ENCODE data around the gene MYCBP. TPM values are rescaled to one million over a fixed set of nuclear protein-coding genes. Genes with fewer than 3 reads are reported as not detected.

MYCBP gene
- total RNA-seq, 1 experiment from 2014 or later: 25.1 TPM

DNA sequence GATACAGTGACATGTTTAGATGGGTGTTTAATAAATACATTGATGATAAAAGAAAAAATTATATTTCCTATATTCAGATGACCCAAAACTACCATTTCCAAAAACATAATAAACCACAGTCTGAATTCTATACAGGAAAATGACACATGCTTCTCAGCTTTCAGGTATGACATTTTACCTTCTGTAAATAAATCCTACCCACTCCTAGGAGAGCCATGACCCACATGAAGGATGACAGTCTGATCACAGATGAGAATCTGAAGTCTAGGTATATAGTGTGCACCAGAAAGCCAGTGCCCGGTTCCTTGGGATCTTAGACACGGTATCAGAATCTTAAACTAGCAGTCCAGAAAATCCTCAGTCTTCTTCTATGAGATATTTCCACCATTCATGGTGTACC, 11.9 kb upstream of the MYCBP start:
- no peak overlapping the region for H3K4me2 ChIP-seq (ENCODE audit: low read depth, low read length, poor library complexity, severe bottlenecking)
- H2AFZ ChIP-seq (ENCODE audit: low read length): no peak overlapping the region
- no peak for DNase-seq
- no peak overlapping the region for H3K9ac ChIP-seq (ENCODE audit: low read length)
- H4K20me1 ChIP-seq (ENCODE audit: insufficient read depth, low read depth, low read length): no peaks in the 10 kb centered on the region
- H3K9me2 ChIP-seq (replicated peaks; ENCODE audit: insufficient read depth, low read length): no peaks in the 10 kb centered on the region
- no peaks in the 10 kb centered on the region for H3K79me2 ChIP-seq (ENCODE audit: low read length)
- H3K27ac ChIP-seq (ENCODE audit: low read length): no peak overlapping the region
- H3K4me3 ChIP-seq (ENCODE audit: low read length): no peak overlapping the region
- H3K27me3 ChIP-seq (ENCODE audit: low read length): no peaks in the 10 kb centered on the region
- no peaks in the 10 kb centered on the region for H3K36me3 ChIP-seq (ENCODE audit: insufficient read depth, low read length)
- no peaks in the 10 kb centered on the region for H3K4me1 ChIP-seq (ENCODE audit: low read length)
- H3K9me3 ChIP-seq (ENCODE audit: low read length): no peaks in the 10 kb centered on the region

GRCh38 chr1:38881487-38881886, 8.3 kb upstream of the MYCBP start, which contains the start of gene GJA9:
GJA9 (minus strand) TSS chr1:38881587; CDS start chr1:38876098, 5,489 bp downstream.
- no peaks in the 10 kb centered on the region for H3K9me3 ChIP-seq (ENCODE audit: low read length)
- H3K9ac ChIP-seq (ENCODE audit: low read length): no peak within 1 kb of the TSS
- no peaks in the 10 kb centered on the region for H3K79me2 ChIP-seq (ENCODE audit: low read length)
- no peaks in the 10 kb centered on the region for H4K20me1 ChIP-seq (ENCODE audit: insufficient read depth, low read depth, low read length)
- DNase-seq: no peak
- H2AFZ ChIP-seq (ENCODE audit: low read length): no peak within 1 kb of the TSS
- no peaks in the 10 kb centered on the region for H3K4me1 ChIP-seq (ENCODE audit: low read length)
- no peaks in the 10 kb centered on the region for H3K9me2 ChIP-seq (replicated peaks; ENCODE audit: insufficient read depth, low read length)
- no peak within 1 kb of the TSS for H3K27ac ChIP-seq (ENCODE audit: low read length)
- no peaks in the 10 kb centered on the region for H3K36me3 ChIP-seq (ENCODE audit: insufficient read depth, low read length)
- H3K4me2 ChIP-seq (ENCODE audit: low read depth, low read length, poor library complexity, severe bottlenecking): no peak within 1 kb of the TSS
- no peaks in the 10 kb centered on the region for H3K27me3 ChIP-seq (ENCODE audit: low read length)
- H3K4me3 ChIP-seq (ENCODE audit: low read length): no peak within 1 kb of the TSS

DNA sequence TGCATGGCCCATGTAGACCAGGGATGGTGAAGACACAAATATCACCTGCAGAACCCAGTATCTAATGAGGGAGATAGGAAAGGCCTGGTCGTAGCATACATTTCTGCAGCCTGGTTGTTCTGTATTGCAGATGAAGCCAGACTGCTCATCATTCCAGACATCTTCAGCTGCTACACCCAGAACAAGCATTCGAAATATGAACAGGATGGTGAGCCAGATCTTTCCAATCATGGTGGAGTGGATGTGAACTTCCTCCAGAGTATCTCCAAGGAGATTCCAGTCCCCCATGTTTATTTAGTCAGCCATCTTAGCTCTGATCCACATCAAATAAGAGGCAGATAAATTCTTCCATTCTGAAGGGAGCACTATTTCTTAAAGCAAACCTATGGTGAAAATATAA, 2.7 kb upstream of the MYCBP start:
- Histone ChIP-seq H4K20me1 (ENCODE audit: insufficient read depth, low read depth, low read length) (no peaks in the 10 kb centered on the region), H3K4me1 (ENCODE audit: low read length) (peaks cover 24% of the 10 kb centered on the region), H3K9me2 (replicated peaks; ENCODE audit: insufficient read depth, low read length) (no peaks in the 10 kb centered on the region), H3K27ac (ENCODE audit: low read length) (no peak overlapping the region), H3K4me2 (ENCODE audit: low read depth, low read length, poor library complexity, severe bottlenecking) (no peak overlapping the region), H3K4me3 (ENCODE audit: low read length) (no peak overlapping the region), H3K36me3 (ENCODE audit: insufficient read depth, low read length) (no peaks in the 10 kb centered on the region), H3K9ac (ENCODE audit: low read length) (no peak overlapping the region), H3K79me2 (ENCODE audit: low read length) (peaks cover 42% of the 10 kb centered on the region), H3K9me3 (ENCODE audit: low read length) (no peaks in the 10 kb centered on the region), H3K27me3 (ENCODE audit: low read length) (no peaks in the 10 kb centered on the region), H2AFZ (ENCODE audit: low read length) (no peak overlapping the region)
- DNase-seq: no peak

DNA sequence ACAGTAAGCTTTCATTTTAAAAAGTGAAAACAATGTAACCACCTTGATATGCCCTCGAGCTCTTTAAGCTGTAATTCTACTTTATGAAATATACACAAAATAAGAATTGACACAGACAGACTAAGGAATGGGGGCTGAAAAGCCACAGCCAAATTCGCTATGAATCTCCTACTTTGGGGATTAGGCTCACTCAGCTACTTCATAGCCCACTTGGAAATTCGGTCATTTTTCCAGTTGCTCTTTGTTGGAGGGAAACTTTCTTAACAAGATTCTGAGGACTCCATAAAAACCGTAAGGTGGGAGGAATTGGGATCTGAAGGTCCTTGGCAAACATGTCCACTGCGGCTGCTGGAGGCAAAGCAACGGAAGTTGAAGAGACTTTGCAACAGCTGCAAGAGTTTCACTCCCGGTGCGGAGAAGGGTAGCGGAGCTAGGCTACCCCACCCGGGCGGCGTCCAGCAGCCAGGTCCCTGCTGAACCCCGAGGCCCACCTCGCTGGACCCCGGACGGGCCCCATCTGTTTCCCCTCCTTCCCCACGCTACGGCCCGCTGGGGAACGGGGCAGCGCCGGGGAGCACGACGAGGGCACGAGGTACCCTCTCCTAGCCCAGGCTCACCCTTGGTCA, 634 bp downstream of the MYCBP start:
- Histone ChIP-seq H3K9me3 (ENCODE audit: low read length) (no peaks in the 10 kb centered on the region), H3K27ac (ENCODE audit: low read length) (0 out of 2 replicates have a peak overlapping the region, but pooled peaks have one; percentile 18), H3K4me3 (ENCODE audit: low read length) (peak overlapping the region; percentile 97), H3K36me3 (ENCODE audit: insufficient read depth, low read length) (no peaks in the 10 kb centered on the region), H3K27me3 (ENCODE audit: low read length) (no peaks in the 10 kb centered on the region), H3K4me2 (ENCODE audit: low read depth, low read length, poor library complexity, severe bottlenecking) (peak overlapping the region; percentile 91), H3K4me1 (ENCODE audit: low read length) (peaks cover 31% of the 10 kb centered on the region), H3K79me2 (ENCODE audit: low read length) (peaks cover 60% of the 10 kb centered on the region), H2AFZ (ENCODE audit: low read length) (peak overlapping the region; percentile 69; the same call in 1 of the 2 replicates), H4K20me1 (ENCODE audit: insufficient read depth, low read depth, low read length) (no peaks in the 10 kb centered on the region), H3K9me2 (replicated peaks; ENCODE audit: insufficient read depth, low read length) (no peaks in the 10 kb centered on the region), H3K9ac (ENCODE audit: low read length) (peak overlapping the region; percentile 91)
- DNase-seq: peak; percentile 69

DNA sequence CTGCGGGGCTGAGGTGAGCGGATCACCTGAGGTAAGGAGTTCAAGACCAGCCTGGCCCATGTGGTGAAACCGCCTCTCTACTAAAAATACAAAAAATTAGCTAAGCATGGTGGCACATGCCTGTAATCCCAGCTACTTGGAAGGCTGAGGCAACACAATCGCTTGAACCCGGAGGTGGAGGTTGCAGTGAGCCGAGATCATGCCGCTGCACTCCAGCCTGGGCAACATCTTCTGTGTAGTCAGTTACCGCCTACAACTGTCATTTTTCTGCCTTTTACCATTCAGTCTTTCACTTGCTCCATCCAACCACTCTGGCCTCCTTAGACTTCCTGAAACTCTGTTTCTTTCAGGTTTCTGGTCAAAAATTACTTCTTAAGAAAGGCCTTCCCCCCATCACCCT, 2.2 kb downstream of the MYCBP start:
- peaks cover 31% of the 10 kb centered on the region for H3K4me1 ChIP-seq (ENCODE audit: low read length)
- no peaks in the 10 kb centered on the region for H3K36me3 ChIP-seq (ENCODE audit: insufficient read depth, low read length)
- no peaks in the 10 kb centered on the region for H3K9me3 ChIP-seq (ENCODE audit: low read length)
- no peaks in the 10 kb centered on the region for H4K20me1 ChIP-seq (ENCODE audit: insufficient read depth, low read depth, low read length)
- H3K79me2 ChIP-seq (ENCODE audit: low read length): peaks cover 72% of the 10 kb centered on the region
- H3K27me3 ChIP-seq (ENCODE audit: low read length): no peaks in the 10 kb centered on the region
- no peak overlapping the region for H3K9ac ChIP-seq (ENCODE audit: low read length)
- DNase-seq: peak; percentile 37
- H3K4me2 ChIP-seq (ENCODE audit: low read depth, low read length, poor library complexity, severe bottlenecking): no peak overlapping the region
- H3K4me3 ChIP-seq (ENCODE audit: low read length): no peak overlapping the region
- no peak overlapping the region for H3K27ac ChIP-seq (ENCODE audit: low read length)
- no peaks in the 10 kb centered on the region for H3K9me2 ChIP-seq (replicated peaks; ENCODE audit: insufficient read depth, low read length)
- no peak overlapping the region for H2AFZ ChIP-seq (ENCODE audit: low read length)

DNA sequence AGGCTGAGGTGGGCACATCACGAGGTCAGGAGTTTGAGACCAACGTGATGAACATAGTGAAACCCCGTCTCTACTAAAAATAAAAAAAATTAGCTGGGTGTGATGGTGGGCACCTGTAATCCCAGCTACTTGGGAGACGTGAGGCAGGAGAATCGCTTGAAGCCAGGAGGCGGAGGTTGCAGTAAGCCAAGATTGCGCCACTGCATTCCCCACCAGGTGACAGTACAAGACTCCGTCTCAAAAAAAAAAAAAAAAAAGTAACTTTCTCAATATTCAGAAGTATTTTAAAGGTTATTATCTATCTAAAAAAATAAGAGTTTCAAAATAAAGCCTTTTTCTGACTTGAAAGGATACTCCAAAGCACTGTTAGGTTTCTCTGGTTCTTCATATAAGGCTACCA, 5.9 kb downstream of the MYCBP start:
- no peaks in the 10 kb centered on the region for H4K20me1 ChIP-seq (ENCODE audit: insufficient read depth, low read depth, low read length)
- DNase-seq: no peak
- no peak overlapping the region for H3K9ac ChIP-seq (ENCODE audit: low read length)
- H3K4me3 ChIP-seq (ENCODE audit: low read length): no peak overlapping the region
- peaks cover 80% of the 10 kb centered on the region for H3K79me2 ChIP-seq (ENCODE audit: low read length)
- H3K9me3 ChIP-seq (ENCODE audit: low read length): no peaks in the 10 kb centered on the region
- H3K9me2 ChIP-seq (replicated peaks; ENCODE audit: insufficient read depth, low read length): no peaks in the 10 kb centered on the region
- no peak overlapping the region for H3K4me2 ChIP-seq (ENCODE audit: low read depth, low read length, poor library complexity, severe bottlenecking)
- H3K27me3 ChIP-seq (ENCODE audit: low read length): no peaks in the 10 kb centered on the region
- H3K4me1 ChIP-seq (ENCODE audit: low read length): peaks cover 43% of the 10 kb centered on the region
- H3K27ac ChIP-seq (ENCODE audit: low read length): no peak overlapping the region
- H2AFZ ChIP-seq (ENCODE audit: low read length): no peak overlapping the region
- peaks cover 5% of the 10 kb centered on the region; the same call in 1 of the 2 replicates for H3K36me3 ChIP-seq (ENCODE audit: insufficient read depth, low read length)

DNA sequence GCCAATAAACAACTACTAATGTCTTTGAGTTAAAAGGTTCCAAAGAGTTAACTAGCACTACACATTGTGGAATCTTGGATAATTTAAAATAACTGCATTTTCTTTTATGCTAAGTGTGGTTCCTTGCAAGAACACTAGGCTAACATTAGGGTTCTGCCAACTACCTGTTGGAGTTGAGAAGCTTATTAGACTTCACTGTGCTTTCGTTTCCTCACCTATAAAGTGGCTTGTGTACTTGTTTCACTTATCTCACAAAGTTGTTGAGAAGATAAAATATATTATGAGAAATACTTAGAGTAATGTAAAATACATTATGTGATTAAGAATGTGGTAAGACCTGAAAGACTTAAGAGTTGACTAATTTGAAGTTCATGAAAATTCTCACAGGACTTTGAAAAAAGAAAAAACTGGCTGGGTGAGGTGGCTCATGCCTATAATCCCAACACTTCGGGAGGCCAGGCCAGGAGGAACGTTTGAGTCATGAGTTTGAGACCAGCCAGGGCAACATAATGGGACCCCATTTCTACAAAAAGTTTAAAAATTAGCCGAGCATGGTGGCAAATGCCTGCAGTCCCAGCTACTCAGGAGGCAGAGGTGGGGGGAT, 7.9 kb downstream of the MYCBP start:
- no peaks in the 10 kb centered on the region for H3K27me3 ChIP-seq (ENCODE audit: low read length)
- no peak overlapping the region for H3K4me2 ChIP-seq (ENCODE audit: low read depth, low read length, poor library complexity, severe bottlenecking)
- peaks cover 5% of the 10 kb centered on the region; the same call in 1 of the 2 replicates for H3K36me3 ChIP-seq (ENCODE audit: insufficient read depth, low read length)
- H3K9ac ChIP-seq (ENCODE audit: low read length): no peak overlapping the region
- DNase-seq: peak; percentile 31
- no peak overlapping the region for H3K4me3 ChIP-seq (ENCODE audit: low read length)
- H3K4me1 ChIP-seq (ENCODE audit: low read length): peaks cover 49% of the 10 kb centered on the region
- H3K79me2 ChIP-seq (ENCODE audit: low read length): peaks cover 83% of the 10 kb centered on the region
- H3K9me3 ChIP-seq (ENCODE audit: low read length): no peaks in the 10 kb centered on the region
- no peak overlapping the region for H3K27ac ChIP-seq (ENCODE audit: low read length)
- H2AFZ ChIP-seq (ENCODE audit: low read length): no peak overlapping the region
- no peaks in the 10 kb centered on the region for H3K9me2 ChIP-seq (replicated peaks; ENCODE audit: insufficient read depth, low read length)
- H4K20me1 ChIP-seq (ENCODE audit: insufficient read depth, low read depth, low read length): no peaks in the 10 kb centered on the region

GRCh38 chr1:38860454-38860795, 12.7 kb downstream of the MYCBP start:
- Histone ChIP-seq H3K79me2 (ENCODE audit: low read length) (peaks cover 89% of the 10 kb centered on the region), H3K9me3 (ENCODE audit: low read length) (no peaks in the 10 kb centered on the region), H3K36me3 (ENCODE audit: insufficient read depth, low read length) (peaks cover 12% of the 10 kb centered on the region; the same call in 1 of the 2 replicates), H3K4me3 (ENCODE audit: low read length) (peak overlapping the region; percentile 83), H3K4me1 (ENCODE audit: low read length) (peaks cover 59% of the 10 kb centered on the region), H3K27me3 (ENCODE audit: low read length) (no peaks in the 10 kb centered on the region), H2AFZ (ENCODE audit: low read length) (0 out of 2 replicates have a peak overlapping the region, but pooled peaks have one; percentile 71), H4K20me1 (ENCODE audit: insufficient read depth, low read depth, low read length) (0 out of 2 replicates have a peak, but pooled peaks cover 3% of the 10 kb centered on the region), H3K4me2 (ENCODE audit: low read depth, low read length, poor library complexity, severe bottlenecking) (peak overlapping the region; percentile 78), H3K9me2 (replicated peaks; ENCODE audit: insufficient read depth, low read length) (no peaks in the 10 kb centered on the region), H3K27ac (ENCODE audit: low read length) (no peak overlapping the region; the same call in 1 of the 2 replicates), H3K9ac (ENCODE audit: low read length) (peak overlapping the region; percentile 77)
- peak; percentile 40 for DNase-seq
